PFSK-1 (cell line): ENCODE measurements around the gene RPS6KA5.

Experiments used
- FOXP2 ChIP-seq: optimal IDR thresholded peaks from 2 replicates; pipeline ENCODE3; 2011; ENCODE audit warnings: borderline replicate concordance, control low read depth, inconsistent platforms; ENCODE audit not compliant: insufficient read depth; ENCODE audit errors: extremely low read length, extremely low read depth
- POLR2AphosphoS5 ChIP-seq: IDR thresholded peaks from 2 replicates; pipeline ENCODE4 v1.6.1; 2012; ENCODE audit warnings: low read depth, mild to moderate bottlenecking, control low read depth, low read length, moderate library complexity
- REST ChIP-seq, 2 experiments: IDR thresholded peaks; 2 replicates each; pipeline versions ENCODE4 v1.6.1 to v1.8.0; 2011 to 2012; ENCODE audit warnings: low read depth in 2 of 2, low read length in 2 of 2, control low read depth in 1 of 2, inconsistent platforms in 1 of 2, mild to moderate bottlenecking in 1 of 2, moderate library complexity in 1 of 2; ENCODE audit not compliant: insufficient read depth in 1 of 2
- SIN3A ChIP-seq: IDR thresholded peaks from 2 replicates; pipeline ENCODE4 v1.6.1; 2012; ENCODE audit warnings: mild to moderate bottlenecking, low read length, moderate library complexity, borderline replicate concordance; ENCODE audit not compliant: insufficient read depth
- TAF1 ChIP-seq: IDR thresholded peaks from 2 replicates; pipeline ENCODE4 v1.6.1; 2012; ENCODE audit warnings: low read length, control low read depth, borderline replicate concordance; ENCODE audit not compliant: insufficient read depth

RPS6KA5 gene

GRCh38 chr14:90842726-90843125 lies 217.7 kb downstream of the RPS6KA5 start:
- TF ChIP-seq FOXP2 (no peak), TAF1 (no peak), POLR2AphosphoS5 (no peak), SIN3A (no peak), REST (IDR thresholded peaks at IDR 0.05; ENCODE audit: insufficient read depth in 1 of 2, low read depth in 2 of 2, low read length in 2 of 2) (no peak)

GRCh38 chr14:90839889-90840266 lies 220.6 kb downstream of the RPS6KA5 start:
- TF ChIP-seq FOXP2: no peak
- TF ChIP-seq POLR2AphosphoS5: no peak
- TF ChIP-seq TAF1: no peak
- no peak for TF ChIP-seq SIN3A
- no peak for TF ChIP-seq REST (IDR thresholded peaks at IDR 0.05; ENCODE audit: insufficient read depth in 1 of 2, low read depth in 2 of 2, low read length in 2 of 2)

GRCh38 chr14:90839024-90839888 lies 221.2 kb downstream of the RPS6KA5 start:
- TF ChIP-seq SIN3A (no peak), POLR2AphosphoS5 (no peak), REST (IDR thresholded peaks at IDR 0.05; ENCODE audit: insufficient read depth in 1 of 2, low read depth in 2 of 2, low read length in 2 of 2) (no peak), FOXP2 (no peak), TAF1 (no peak)

DNA sequence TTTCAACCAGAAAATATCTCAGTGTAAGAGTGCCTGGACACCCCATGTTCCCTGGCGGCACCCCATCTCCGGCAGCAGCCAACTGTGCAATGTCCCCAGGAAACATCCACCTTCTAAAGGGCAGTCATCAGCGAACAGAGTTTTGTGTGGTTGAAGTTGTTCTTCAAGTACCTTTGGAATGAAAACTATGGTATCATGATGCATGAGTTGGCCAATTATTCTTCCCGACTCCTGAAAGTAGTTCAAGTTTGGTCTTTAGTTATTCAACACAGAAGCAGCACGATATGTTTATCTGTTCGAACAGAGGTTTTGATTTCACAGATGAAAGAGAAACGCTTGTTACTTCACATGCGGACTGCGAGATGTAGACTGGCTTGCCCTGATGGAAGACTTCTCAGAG lies 223.1 kb downstream of the RPS6KA5 start:
- TF ChIP-seq POLR2AphosphoS5 (no peak), TAF1 (no peak), FOXP2 (no peak), SIN3A (no peak), REST (IDR thresholded peaks at IDR 0.05; ENCODE audit: insufficient read depth in 1 of 2, low read depth in 2 of 2, low read length in 2 of 2) (no peak)
